Head of caudate nucleus (tissue), 42 donors: Measurements from ENCODE around the gene NRDE2.
"Not testable (repeated sequence)": the region's sequence is repeated elsewhere in the genome, so short reads cannot be mapped to it uniquely, and the experiment has no call there.

Experiments
- DNase-seq, 42 donors: peaks; one replicate each; pipeline versions ENCODE4 v3.0.0 to v3.0.0-alpha.2; 2020 to 2021; ENCODE audit warnings: mixed read lengths in 7 of 42
- intact Hi-C: fragments of 100-400 bp; cut with DNase I; formaldehyde crosslinking; loops from one replicate; pipeline ENCODE4 v1.15.0; 2022

Gene NRDE2

GRCh38 chr14:90278199-90279175 is 53.3 kb downstream of the NRDE2 start:
- peak in 16 of 42 donors; percentile 17 to 78 (median 48) for DNase-seq
- intact Hi-C loops = no loop called here

- no peak for DNase-seq
- intact Hi-C loops = no loop called here
These were observed 54.1 kb downstream of the NRDE2 start for GRCh38 chr14:90277581-90278198.

GRCh38 chr14:90276646-90277367 is 54.9 kb downstream of the NRDE2 start:
- intact Hi-C loops = no loop called here
- no peak for DNase-seq

- intact Hi-C loops = no loop called here
- no peak for DNase-seq
These were observed 55.9 kb downstream of the NRDE2 start for GRCh38 chr14:90275820-90276219.

- DNase-seq = no peak
- intact Hi-C loops = no loop called here
These were observed 56.3 kb downstream of the NRDE2 start for GRCh38 chr14:90275458-90275814.

GRCh38 chr14:90274808-90275457 is 56.8 kb downstream of the NRDE2 start:
- DNase-seq = peak in 2 of 42 donors; percentile 31 to 33

GRCh38 chr14:90274019-90274418 is 57.7 kb downstream of the NRDE2 start:
- intact Hi-C loops = no loop called here
- no peak for DNase-seq

More at GRCh38 chr14:90274808-90275457, 56.8 kb downstream of the NRDE2 start:
- intact Hi-C loops = no loop called here

- intact Hi-C loops = no loop called here
- DNase-seq = peak in 1 of 42 donors; percentile 31
These were observed 58.2 kb downstream of the NRDE2 start for GRCh38 chr14:90273532-90273931.

GRCh38 chr14:90272523-90272922 is 59.2 kb downstream of the NRDE2 start:
- no peak for DNase-seq

GRCh38 chr14:90268420-90268819 is 63.3 kb downstream of the NRDE2 start:
- intact Hi-C loops = no loop called here

More at GRCh38 chr14:90272523-90272922, 59.2 kb downstream of the NRDE2 start:
- intact Hi-C loops = no loop called here

GRCh38 chr14:90266441-90267154 is 65.1 kb downstream of the NRDE2 start:
- no peak for DNase-seq
- intact Hi-C loops = no loop called here

More at GRCh38 chr14:90268420-90268819, 63.3 kb downstream of the NRDE2 start:
- no peak for DNase-seq

- no peak for DNase-seq
- intact Hi-C loops = no loop called here
These were observed 67.8 kb downstream of the NRDE2 start for GRCh38 chr14:90263748-90264449.

GRCh38 chr14:90256354-90257131 is 75.2 kb downstream of the NRDE2 start, which contains the start of gene PSMC1:
TSS of gene PSMC1 (plus strand) at chr14:90256553. CDS start at chr14:90256598, 45 bp downstream.
- DNase-seq = peak; percentile 86 to 97 (median 92)
- intact Hi-C loops = no loop called here

- intact Hi-C loops = no loop called here
- DNase-seq = no peak
These were observed 75.9 kb downstream of the NRDE2 start for GRCh38 chr14:90255871-90256270.

GRCh38 chr14:90253826-90254225 is 77.9 kb downstream of the NRDE2 start:
- no peak for DNase-seq
- intact Hi-C loops = no loop called here

- no peak for DNase-seq
- intact Hi-C loops = no loop called here
These were observed 83.1 kb downstream of the NRDE2 start for GRCh38 chr14:90248594-90248993.

GRCh38 chr14:90247441-90247840 is 84.3 kb downstream of the NRDE2 start:
- DNase-seq, intact Hi-C loops: not testable (repeated sequence)
